Common myeloid progenitor, CD34-positive (primary cell): ENCODE results near the gene LRRC4C.
"Not testable (repeated sequence)": the region's sequence is repeated elsewhere in the genome, so short reads cannot be mapped to it uniquely, and the experiment has no call there.

ENCODE experiments used
- CTCF ChIA-PET: fragments of 350-600 bp; sonication (Branson Sonifier 250); formaldehyde crosslinking; loops from one replicate; lab custom pipeline; 2021; ENCODE audit warnings: antibody characterized with exemption; lab: Charles Lee
- POLR2A ChIA-PET: fragments of 350-600 bp; sonication (Branson Sonifier 250); formaldehyde crosslinking; loops from one replicate; lab custom pipeline; 2021; ENCODE audit warnings: antibody characterized with exemption; lab: Charles Lee
- DNase-seq, 3 donors: peaks; one replicate each; pipeline versions ENCODE4 v3.0.0 to v3.0.0-alpha.2; 2013
- H3K27ac ChIP-seq, 2 experiments: 1 replicate in 1 of 2; 2 replicates in 1 of 2; pipeline ENCODE4 v1.7.0; 2013; ENCODE audit warnings: inconsistent platforms in 2 of 2, low read length in 2 of 2, mild to moderate bottlenecking in 2 of 2, low read depth in 1 of 2, moderate library complexity in 1 of 2; ENCODE audit not compliant: severe bottlenecking in 2 of 2, insufficient read depth in 1 of 2, poor library complexity in 1 of 2
- H3K27me3 ChIP-seq, 5 experiments: replicated peaks in 2 of 5; 1 replicate in 3 of 5; 2 replicates in 2 of 5; pipeline versions ENCODE4 v1.6.1 to v1.7.0; 2013; ENCODE audit warnings: low read length in 4 of 5, mild to moderate bottlenecking in 2 of 5, moderate library complexity in 2 of 5, inconsistent platforms in 1 of 5; ENCODE audit not compliant: insufficient read depth in 5 of 5, control insufficient read depth in 4 of 5
- H3K36me3 ChIP-seq, 4 experiments: 1 replicate in 2 of 4; 2 replicates in 2 of 4; pipeline versions ENCODE4 v1.6.1 to v1.7.0; 2013; ENCODE audit warnings: low read length in 3 of 4, control low read depth in 1 of 4, mild to moderate bottlenecking in 1 of 4; ENCODE audit not compliant: control insufficient read depth in 4 of 4, insufficient read depth in 4 of 4
- H3K4me1 ChIP-seq, 4 experiments: 1 replicate in 3 of 4; 2 replicates in 1 of 4; pipeline versions ENCODE4 v1.6.1 to v1.7.1; 2013; ENCODE audit warnings: low read length in 3 of 4, mild to moderate bottlenecking in 3 of 4, control low read depth in 1 of 4, inconsistent platforms in 1 of 4, moderate library complexity in 1 of 4; ENCODE audit not compliant: control insufficient read depth in 4 of 4, insufficient read depth in 4 of 4; ENCODE audit errors: control extremely low read depth in 1 of 4
- H3K4me3 ChIP-seq, 7 experiments: 1 replicate in 4 of 7; 2 replicates in 3 of 7; pipeline versions ENCODE4 v1.5.1 to v1.7.0; 2013; ENCODE audit warnings: mild to moderate bottlenecking in 7 of 7, low read length in 6 of 7, moderate library complexity in 6 of 7, inconsistent platforms in 2 of 7, low read depth in 2 of 7, control low read depth in 1 of 7; ENCODE audit not compliant: insufficient read depth in 4 of 7, control insufficient read depth in 1 of 7; ENCODE audit errors: extremely low read depth in 1 of 7
- H3K9me3 ChIP-seq, 5 experiments: 1 replicate in 4 of 5; 2 replicates in 1 of 5; pipeline versions ENCODE4 v1.6.1 to v1.7.1; 2013; ENCODE audit warnings: low read length in 4 of 5, mild to moderate bottlenecking in 2 of 5, inconsistent platforms in 1 of 5, low read depth in 1 of 5, moderate library complexity in 1 of 5; ENCODE audit not compliant: control insufficient read depth in 4 of 5, insufficient read depth in 2 of 5; ENCODE audit errors: control extremely low read depth in 1 of 5
- WGBS: methylation state at CpG from one replicate; pipeline ENCODE4 v1.1.5; 2013; ENCODE audit not compliant: insufficient coverage; 5-methylcytosine and 5-hydroxymethylcytosine counted together

LRRC4C gene

GRCh38 chr11:40921246-40921645 is 538.2 kb downstream of the LRRC4C start:
- Histone ChIP-seq H3K4me1 (no peaks in the 10 kb centered on the region), H3K9me3 (no peaks in the 10 kb centered on the region), H3K27ac (no peak overlapping the region), H3K36me3 (no peaks in the 10 kb centered on the region), H3K27me3 (no peaks in the 10 kb centered on the region), H3K4me3 (no peak overlapping the region)
- ChIA-PET CTCF (no interaction called here), POLR2A (no interaction called here)
- DNase-seq: no peak

- CTCF ChIA-PET, H3K27ac ChIP-seq, DNase-seq, H3K9me3 ChIP-seq, H3K36me3 ChIP-seq, H3K4me1 ChIP-seq, H3K4me3 ChIP-seq, H3K27me3 ChIP-seq, POLR2A ChIA-PET: not testable (repeated sequence)
- 97% methylated on average over 5 of the region's 6 CpGs for WGBS
These were observed 548.7 kb downstream of the LRRC4C start for GRCh38 chr11:40910774-40911173.

GRCh38 chr11:40894501-40894900 is 565.0 kb downstream of the LRRC4C start:
- Histone ChIP-seq H3K27ac (no peak overlapping the region), H3K27me3 (no peaks in the 10 kb centered on the region), H3K4me3 (no peak overlapping the region), H3K9me3 (no peaks in the 10 kb centered on the region), H3K4me1 (no peaks in the 10 kb centered on the region), H3K36me3 (no peaks in the 10 kb centered on the region)
- POLR2A ChIA-PET: no interaction called here
- DNase-seq: no peak
- CTCF ChIA-PET: no interaction called here
- WGBS: no CpG with 5 or more reads among the region's 2 CpGs

GRCh38 chr11:40885250-40885954 is 574.0 kb downstream of the LRRC4C start:
- Histone ChIP-seq H3K4me1 (no peaks in the 10 kb centered on the region), H3K27me3 (no peaks in the 10 kb centered on the region), H3K27ac (no peak overlapping the region), H3K4me3 (no peak overlapping the region), H3K36me3 (no peaks in the 10 kb centered on the region), H3K9me3 (no peaks in the 10 kb centered on the region)
- WGBS: no CpG with 5 or more reads among the region's 2 CpGs
- ChIA-PET POLR2A (no interaction called here), CTCF (no interaction called here)
- no peak for DNase-seq

- 71% methylated on average over 1 of the region's 3 CpGs for WGBS
- Histone ChIP-seq H3K4me1 (no peaks in the 10 kb centered on the region), H3K36me3 (no peaks in the 10 kb centered on the region), H3K9me3 (no peaks in the 10 kb centered on the region), H3K27me3 (no peaks in the 10 kb centered on the region), H3K27ac (no peak overlapping the region), H3K4me3 (no peak overlapping the region)
- DNase-seq: no peak
- CTCF ChIA-PET: no interaction called here
- POLR2A ChIA-PET: no interaction called here
These were observed 577.2 kb downstream of the LRRC4C start for GRCh38 chr11:40882301-40882700.

- Histone ChIP-seq H3K27ac (no peak overlapping the region), H3K4me3 (no peak overlapping the region), H3K9me3 (no peaks in the 10 kb centered on the region), H3K36me3 (no peaks in the 10 kb centered on the region), H3K27me3 (no peaks in the 10 kb centered on the region), H3K4me1 (no peaks in the 10 kb centered on the region)
- DNase-seq: no peak
- ChIA-PET CTCF (no interaction called here), POLR2A (no interaction called here)
- WGBS: 94% methylated on average over 4 of the region's 6 CpGs
These were observed 579.5 kb downstream of the LRRC4C start for GRCh38 chr11:40879911-40880310.

GRCh38 chr11:40877981-40878380 is 581.5 kb downstream of the LRRC4C start:
- no peak for DNase-seq
- Histone ChIP-seq H3K4me3 (no peak overlapping the region), H3K27me3 (no peaks in the 10 kb centered on the region), H3K27ac (no peak overlapping the region), H3K4me1 (no peaks in the 10 kb centered on the region), H3K36me3 (no peaks in the 10 kb centered on the region), H3K9me3 (no peaks in the 10 kb centered on the region)
- WGBS: 92% methylated on average over 2 of the region's 5 CpGs
- ChIA-PET CTCF (no interaction called here), POLR2A (no interaction called here)
